Esophagus squamous epithelium (tissue), 5 donors: ENCODE measurements around the gene ABHD2. TPM values are rescaled to one million over a fixed set of nuclear protein-coding genes. Genes with fewer than 3 reads are reported as not detected.
A peak's percentile ranks its signal among the peaks of the same experiment; 100 is the strongest.

Experiments used
- DNase-seq: peaks from one replicate; lab custom pipeline; 2025; lab: John Stamatoyannopoulos, UW
- H3K27ac ChIP-seq, 4 donors: fragments of 200-600 bp; sonication (generic); one replicate each; pipeline ENCODE4 v1.5.1; 2016 to 2019; ENCODE audit warnings: mild to moderate bottlenecking in 1 of 4
- H3K27me3 ChIP-seq, 4 donors: fragments of 200-600 bp; sonication (generic); 1 replicate in 3 of 4; 2 replicates in 1 of 4; pipeline versions ENCODE4 v1.5.1 to v1.6.0; 2017 to 2021; ENCODE audit warnings: antibody characterized with exemption in 1 of 4
- H3K36me3 ChIP-seq, 3 donors: fragments of 200-600 bp; sonication (generic); one replicate each; pipeline ENCODE4 v1.5.1; 2016 to 2019
- H3K4me1 ChIP-seq, 3 donors: fragments of 200-600 bp; sonication (generic); one replicate each; pipeline ENCODE4 v1.5.1; 2017 to 2019
- H3K4me3 ChIP-seq, 4 donors: fragments of 200-600 bp; sonication (generic); 1 replicate in 3 of 4; 2 replicates in 1 of 4; pipeline ENCODE4 v1.5.1; 2016 to 2019; ENCODE audit warnings: mild to moderate bottlenecking in 2 of 4, moderate library complexity in 1 of 4
- H3K9me3 ChIP-seq, 3 donors: fragments of 200-600 bp; sonication (generic); one replicate each; pipeline ENCODE4 v1.5.1; 2016 to 2019
- CTCF ChIP-seq, 6 experiments: fragments of 450-650 bp in 4 of 6; fragments of 200-600 bp in 2 of 6; sonication (generic) in 2 of 6; IDR thresholded peaks; one replicate each; pipeline ENCODE4 v1.5.1; 2016 to 2019; ENCODE audit warnings: antibody characterized with exemption in 6 of 6, mild to moderate bottlenecking in 4 of 6, moderate library complexity in 4 of 6
- POLR2A ChIP-seq, 4 donors: fragments of 450-650 bp; IDR thresholded peaks; one replicate each; pipeline ENCODE4 v1.6.1; 2017; ENCODE audit warnings: antibody characterized with exemption in 4 of 4, mild to moderate bottlenecking in 4 of 4, moderate library complexity in 3 of 4
- WGBS, 2 donors: methylation state at CpG; one replicate each; pipeline ENCODE4 v1.1.5; 2018; 5-methylcytosine and 5-hydroxymethylcytosine counted together
- intact Hi-C: fragments of 100-400 bp; cut with DNase I; formaldehyde crosslinking; loops from one replicate; pipeline ENCODE4 v1.15.0; 2022
- total RNA-seq, 4 donors: library from RNA; depleted of rRNA; stranded (reverse); fragments of >200 nt; gene quantifications; one replicate each; pipeline ENCODE4 v1.1.0, GENCODE V29; 2016
- donor health status: DM: yes; HTN: yes; CAD: no.

Gene ABHD2
- total RNA-seq, 4 donors from 2014 or later, result 31.0 to 49.3 (median 35.3) TPM

- no peak for DNase-seq
- Histone ChIP-seq H3K4me1 (peaks cover 0 to 54% (median 22%) of the 10 kb centered on the region in 3 donors), H3K36me3 (peaks cover 2 to 18% (median 4%) of the 10 kb centered on the region in 3 donors), H3K27me3 (no peaks in the 10 kb centered on the region), H3K4me3 (no peak overlapping the region), H3K27ac (peak overlapping the region; percentile 20 to 64 (median 54)), H3K9me3 (no peaks in the 10 kb centered on the region)
- intact Hi-C loops, result no loop called here
- WGBS, 2 donors, result 8 to 19% methylated on average over 7 of the region's 7 CpGs
- TF ChIP-seq POLR2A (IDR thresholded peaks at IDR 0.05), result no peak
- TF ChIP-seq CTCF (IDR thresholded peaks at IDR 0.05), result peak in 1 of 6 experiments; percentile 7
These were observed 79.3 kb downstream of the ABHD2 start for GRCh38 chr15:89167267-89168176.

- no peak overlapping the region for H3K4me3 ChIP-seq
- intact Hi-C loops, result no loop called here
- no peaks in the 10 kb centered on the region for H3K9me3 ChIP-seq
- TF ChIP-seq CTCF (IDR thresholded peaks at IDR 0.05) (no peak), POLR2A (IDR thresholded peaks at IDR 0.05) (no peak)
- peaks cover 0 to 54% (median 22%) of the 10 kb centered on the region in 3 donors for H3K4me1 ChIP-seq
- peak overlapping the region in 3 of 4 donors; percentile 48 to 64 (median 61) for H3K27ac ChIP-seq
- H3K27me3 ChIP-seq, result no peaks in the 10 kb centered on the region
- no peak for DNase-seq
- peaks cover 2 to 24% (median 4%) of the 10 kb centered on the region in 3 donors for H3K36me3 ChIP-seq
These were observed 80.1 kb downstream of the ABHD2 start for GRCh38 chr15:89168316-89168833.

GRCh38 chr15:89170364-89170763 lies 82.1 kb downstream of the ABHD2 start:
- TF ChIP-seq POLR2A (IDR thresholded peaks at IDR 0.05) (no peak), CTCF (IDR thresholded peaks at IDR 0.05) (no peak)
- peaks cover 0 to 23% (median 0%) of the 10 kb centered on the region in 3 donors for H3K36me3 ChIP-seq
- no peaks in the 10 kb centered on the region for H3K9me3 ChIP-seq
- WGBS, 2 donors, result 96 to 97% methylated on average over 3 of the region's 3 CpGs
- intact Hi-C loops, result loop anchor here (10.0 kb wide), 1 partner anchor 266 kb away; no protein-coding TSS in a partner anchor
- H3K27ac ChIP-seq, result no peak overlapping the region
- no peak for DNase-seq
- no peak overlapping the region for H3K4me3 ChIP-seq
- peaks cover 3 to 56% (median 22%) of the 10 kb centered on the region in 3 donors for H3K4me1 ChIP-seq
- no peaks in the 10 kb centered on the region for H3K27me3 ChIP-seq

GRCh38 chr15:89171136-89172072 lies 83.1 kb downstream of the ABHD2 start:
- Histone ChIP-seq H3K36me3 (peaks cover 0 to 34% (median 7%) of the 10 kb centered on the region in 3 donors), H3K4me1 (peaks cover 3 to 49% (median 18%) of the 10 kb centered on the region in 3 donors), H3K27me3 (no peaks in the 10 kb centered on the region), H3K4me3 (no peak overlapping the region), H3K9me3 (no peaks in the 10 kb centered on the region), H3K27ac (no peak overlapping the region)
- intact Hi-C loops, result loop anchor here (10.0 kb wide), 1 partner anchor 267 kb away; no protein-coding TSS in a partner anchor
- TF ChIP-seq POLR2A (IDR thresholded peaks at IDR 0.05), result no peak
- peak; percentile 23 to 69 (median 54) for TF ChIP-seq CTCF (IDR thresholded peaks at IDR 0.05)
- 71 to 86% methylated on average over 8 to 12 of the region's 12 CpGs for WGBS, 2 donors
- no peak for DNase-seq
